ENCODE data around the gene BMERB1.
"Not testable (repeated sequence)": the region's sequence is repeated elsewhere in the genome, so short reads cannot be mapped to it uniquely, and the experiment has no call there.

BMERB1 gene

GRCh38 chr16:15464401-15465186 is 30.2 kb downstream of the BMERB1 start:
- DNase-seq: no peak

GRCh38 chr16:15466131-15466530 is 31.7 kb downstream of the BMERB1 start:
- no peak for DNase-seq

GRCh38 chr16:15466886-15467781 is 32.7 kb downstream of the BMERB1 start:
- no peak for DNase-seq

- not testable (repeated sequence) for DNase-seq
These were observed 42.6 kb downstream of the BMERB1 start for GRCh38 chr16:15476971-15477370.

- DNase-seq: no peak
These were observed 43.4 kb downstream of the BMERB1 start for GRCh38 chr16:15477802-15478201.

GRCh38 chr16:15482068-15482747 is 47.8 kb downstream of the BMERB1 start:
- no peak for DNase-seq

GRCh38 chr16:15482748-15483298 is 48.4 kb downstream of the BMERB1 start:
- no peak for DNase-seq

GRCh38 chr16:15483857-15484256 is 49.5 kb downstream of the BMERB1 start:
- DNase-seq: no peak

- no peak for DNase-seq
These were observed 50.3 kb downstream of the BMERB1 start for GRCh38 chr16:15484662-15485061.

- DNase-seq: no peak
These were observed 50.8 kb downstream of the BMERB1 start for GRCh38 chr16:15485175-15485574.

- no peak for DNase-seq
These were observed 52.3 kb downstream of the BMERB1 start for GRCh38 chr16:15486661-15487060.

- no peak for DNase-seq
These were observed 53.2 kb downstream of the BMERB1 start for GRCh38 chr16:15487336-15488284.

GRCh38 chr16:15489016-15489415 is 54.6 kb downstream of the BMERB1 start:
- no peak for DNase-seq

- DNase-seq: no peak
These were observed 55.8 kb downstream of the BMERB1 start for GRCh38 chr16:15490123-15490711.

- no peak for DNase-seq
These were observed 57.0 kb downstream of the BMERB1 start for GRCh38 chr16:15491411-15491810.

GRCh38 chr16:15492091-15492740 is 57.8 kb downstream of the BMERB1 start:
- no peak for DNase-seq

GRCh38 chr16:15493466-15494180 is 59.2 kb downstream of the BMERB1 start:
- DNase-seq: no peak

GRCh38 chr16:15494236-15494635 is 59.8 kb downstream of the BMERB1 start:
- no peak for DNase-seq

- no peak for DNase-seq
These were observed 61.5 kb downstream of the BMERB1 start for GRCh38 chr16:15495898-15496297.

Measured in NCI-H774 (cell line).